Osteoblast (primary cell): Measurements from ENCODE around the gene SCIMP. TPM values are rescaled to one million over a fixed set of nuclear protein-coding genes. Genes with fewer than 3 reads are reported as not detected.
"Not testable (repeated sequence)": the region's sequence is repeated elsewhere in the genome, so short reads cannot be mapped to it uniquely, and the experiment has no call there.

Experiments
- DNase-seq: peaks from one replicate; pipeline ENCODE4 v3.0.0; 2011; ENCODE audit warnings: low spot score, mixed read lengths; ENCODE audit not compliant: insufficient read length; ENCODE audit errors: missing footprints
- H2AFZ ChIP-seq: 2 replicates; pipeline ENCODE4 v1.6.0; 2011; ENCODE audit warnings: mild to moderate bottlenecking, low read length
- H3K27ac ChIP-seq: 2 replicates; pipeline ENCODE4 v1.5.1; 2011; ENCODE audit warnings: mild to moderate bottlenecking, low read depth, low read length, moderate library complexity
- H3K27me3 ChIP-seq: 2 replicates; pipeline ENCODE4 v1.6.0; 2012; ENCODE audit warnings: mild to moderate bottlenecking, control low read depth, inconsistent platforms, low read length, moderate library complexity; ENCODE audit not compliant: insufficient read depth
- H3K36me3 ChIP-seq: 2 replicates; pipeline ENCODE4 v1.5.1; 2011; ENCODE audit warnings: mild to moderate bottlenecking, low read length, control low read depth, moderate library complexity; ENCODE audit not compliant: insufficient read depth
- H3K4me1 ChIP-seq: 2 replicates; pipeline ENCODE4 v1.5.1; 2011; ENCODE audit warnings: mild to moderate bottlenecking, low read length, control low read depth, moderate library complexity; ENCODE audit not compliant: insufficient read depth
- H3K4me2 ChIP-seq: 2 replicates; pipeline ENCODE4 v1.6.0; 2011; ENCODE audit warnings: mild to moderate bottlenecking, low read length; ENCODE audit not compliant: insufficient read depth
- H3K4me3 ChIP-seq: fragments of 200-600 bp; sonication (generic); 3 replicates; pipeline ENCODE4 v1.5.1; 2012; ENCODE audit warnings: mild to moderate bottlenecking, low read length, inconsistent platforms; ENCODE audit not compliant: insufficient read depth
- H3K79me2 ChIP-seq: 2 replicates; pipeline ENCODE4 v1.6.0; 2012; ENCODE audit warnings: mild to moderate bottlenecking, low read length, control low read depth, inconsistent platforms; ENCODE audit not compliant: insufficient read depth
- H3K9me3 ChIP-seq: 2 replicates; pipeline ENCODE4 v1.5.1; 2011; ENCODE audit warnings: low read depth, low read length, control low read depth
- H4K20me1 ChIP-seq: 2 replicates; pipeline ENCODE4 v1.6.0; 2012; ENCODE audit warnings: mild to moderate bottlenecking, low read length, control low read depth; ENCODE audit not compliant: insufficient read depth
- CTCF ChIP-seq: IDR thresholded peaks from 2 replicates; pipeline ENCODE4 v1.5.1; 2011; ENCODE audit warnings: mild to moderate bottlenecking, low read depth, low read length, moderate library complexity; ENCODE audit errors: extremely low read depth
- total RNA-seq: library from RNA; depleted of rRNA; stranded (reverse); fragments of >200 nt; gene quantifications from 2 replicates; pipeline ENCODE4 v1.2.3, GENCODE V29; 2012

SCIMP gene
- total RNA-seq, 1 donor, result not detected

GRCh38 chr17:5237541-5238016 lies 2.9 kb upstream of the SCIMP start:
- Histone ChIP-seq H3K27ac (no peak overlapping the region), H3K9me3 (no peaks in the 10 kb centered on the region), H2AFZ (no peak overlapping the region), H3K79me2 (no peaks in the 10 kb centered on the region), H3K4me3 (no peak overlapping the region), H3K4me2 (no peak overlapping the region), H3K36me3 (no peaks in the 10 kb centered on the region), H3K4me1 (no peaks in the 10 kb centered on the region), H3K27me3 (no peaks in the 10 kb centered on the region), H4K20me1 (no peaks in the 10 kb centered on the region)
- peak; percentile 77 for TF ChIP-seq CTCF
- DNase-seq, result peak; percentile 94

- Histone ChIP-seq H2AFZ (no peak overlapping the region), H3K4me1 (no peaks in the 10 kb centered on the region), H3K79me2 (no peaks in the 10 kb centered on the region), H3K4me3 (no peak overlapping the region), H3K36me3 (no peaks in the 10 kb centered on the region), H3K27ac (no peak overlapping the region), H4K20me1 (no peaks in the 10 kb centered on the region), H3K27me3 (no peaks in the 10 kb centered on the region), H3K4me2 (no peak overlapping the region), H3K9me3 (no peaks in the 10 kb centered on the region)
- no peak for DNase-seq
- TF ChIP-seq CTCF, result no peak
Observed at GRCh38 chr17:5236938-5237540, 2.4 kb upstream of the SCIMP start.

GRCh38 chr17:5233492-5233891 lies 1.2 kb downstream of the SCIMP start:
- H3K79me2 ChIP-seq, DNase-seq, H3K4me1 ChIP-seq, H3K27ac ChIP-seq, H3K9me3 ChIP-seq, H2AFZ ChIP-seq, H3K27me3 ChIP-seq, H3K4me2 ChIP-seq, H3K4me3 ChIP-seq, H3K36me3 ChIP-seq, H4K20me1 ChIP-seq: not testable (repeated sequence)

GRCh38 chr17:5226940-5227878 lies 7.5 kb downstream of the SCIMP start:
- H3K4me1 ChIP-seq, result no peaks in the 10 kb centered on the region
- H3K4me2 ChIP-seq, result no peak overlapping the region
- no peak overlapping the region for H3K27ac ChIP-seq
- no peaks in the 10 kb centered on the region for H3K36me3 ChIP-seq
- no peak overlapping the region for H2AFZ ChIP-seq
- H3K27me3 ChIP-seq, result no peaks in the 10 kb centered on the region
- H3K79me2 ChIP-seq, result no peaks in the 10 kb centered on the region
- no peaks in the 10 kb centered on the region for H4K20me1 ChIP-seq
- no peak for TF ChIP-seq CTCF
- no peak overlapping the region for H3K4me3 ChIP-seq
- H3K9me3 ChIP-seq, result no peaks in the 10 kb centered on the region
- DNase-seq, result peak; percentile 42
